HPDE6-E6E7 (cell line): ENCODE results near the gene TMEM19.
A peak's percentile ranks its signal among the peaks of the same experiment; 100 is the strongest.

Source experiments
- DNase-seq: peaks from one replicate; pipeline ENCODE4 v3.0.0; 2011; ENCODE audit warnings: missing footprints; ENCODE audit errors: extremely low spot score

TMEM19 gene

DNA sequence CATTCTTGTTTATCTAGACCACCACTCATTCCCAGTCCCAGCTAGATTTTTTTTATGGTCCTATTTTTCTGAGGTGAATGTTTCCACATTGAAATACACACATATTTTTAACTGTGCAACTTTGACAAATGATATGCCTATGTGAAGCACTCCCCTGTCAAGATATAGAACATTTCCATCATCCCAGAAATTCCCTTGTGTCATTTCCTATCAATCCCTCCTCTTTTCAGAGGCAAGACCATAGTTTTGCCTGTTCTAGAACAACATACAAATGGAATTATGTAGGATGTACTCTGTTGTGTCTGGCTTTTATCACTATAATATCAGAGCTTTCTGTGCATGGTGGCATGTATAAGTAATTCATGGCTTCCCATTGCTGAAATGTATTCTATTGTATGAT is 32.7 kb downstream of the TMEM19 start:
- no peak for DNase-seq

GRCh38 chr12:71719647-71720370 is 33.9 kb downstream of the TMEM19 start:
- DNase-seq = peak; percentile 62

- no peak for DNase-seq
Observed at GRCh38 chr12:71721783-71722505, 36.1 kb downstream of the TMEM19 start.

GRCh38 chr12:71725011-71725410 is 39.1 kb downstream of the TMEM19 start:
- DNase-seq = no peak

- no peak for DNase-seq
Observed at GRCh38 chr12:71726548-71726947, 40.7 kb downstream of the TMEM19 start.

DNA sequence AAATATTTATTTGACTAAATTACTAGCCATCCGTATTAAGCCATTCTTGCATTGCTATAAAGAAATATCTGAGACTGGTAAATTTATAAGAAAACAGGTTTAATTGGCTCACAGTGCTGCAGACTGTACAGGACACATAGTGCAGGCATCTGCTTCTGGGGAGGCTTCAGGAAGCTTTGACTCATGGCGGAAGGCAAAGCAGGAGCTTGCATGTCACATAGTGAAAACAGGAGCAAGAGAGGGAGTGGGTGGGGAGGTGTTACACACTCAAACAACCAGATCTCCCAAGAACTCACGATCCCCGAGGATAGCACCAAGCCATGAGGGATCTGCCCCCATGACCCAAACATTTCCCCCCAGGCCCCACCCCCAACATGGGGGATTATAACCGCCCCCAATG is 42.1 kb downstream of the TMEM19 start:
- no peak for DNase-seq

DNA sequence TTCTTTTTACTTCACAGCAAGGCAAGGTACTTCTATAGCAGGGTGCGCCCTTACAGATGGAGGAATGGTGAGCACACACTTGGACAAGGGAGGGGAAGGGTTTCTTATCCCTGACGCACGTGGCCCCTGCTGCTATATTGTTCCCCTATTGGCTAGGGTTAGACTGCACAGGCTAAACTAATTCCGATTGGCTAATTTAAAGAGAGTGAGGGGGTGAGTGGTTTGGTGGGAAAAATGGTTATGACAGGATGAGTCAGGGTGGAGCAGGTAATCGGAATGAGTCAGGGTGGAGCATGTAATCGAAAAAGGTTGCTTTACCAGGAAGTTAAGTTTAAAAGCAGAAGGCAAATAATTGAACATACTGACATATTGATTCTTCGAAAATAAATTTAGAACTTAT is 45.1 kb downstream of the TMEM19 start:
- DNase-seq = no peak

GRCh38 chr12:71731439-71732356 is 45.8 kb downstream of the TMEM19 start:
- DNase-seq = no peak

- DNase-seq = no peak
Observed at GRCh38 chr12:71732357-71732712, 46.5 kb downstream of the TMEM19 start.

GRCh38 chr12:71737197-71737596 is 51.3 kb downstream of the TMEM19 start:
- DNase-seq = no peak

- DNase-seq = no peak
Observed at GRCh38 chr12:71742998-71743397, 57.1 kb downstream of the TMEM19 start.

GRCh38 chr12:71744522-71745300 is 58.8 kb downstream of the TMEM19 start:
- DNase-seq = no peak

DNA sequence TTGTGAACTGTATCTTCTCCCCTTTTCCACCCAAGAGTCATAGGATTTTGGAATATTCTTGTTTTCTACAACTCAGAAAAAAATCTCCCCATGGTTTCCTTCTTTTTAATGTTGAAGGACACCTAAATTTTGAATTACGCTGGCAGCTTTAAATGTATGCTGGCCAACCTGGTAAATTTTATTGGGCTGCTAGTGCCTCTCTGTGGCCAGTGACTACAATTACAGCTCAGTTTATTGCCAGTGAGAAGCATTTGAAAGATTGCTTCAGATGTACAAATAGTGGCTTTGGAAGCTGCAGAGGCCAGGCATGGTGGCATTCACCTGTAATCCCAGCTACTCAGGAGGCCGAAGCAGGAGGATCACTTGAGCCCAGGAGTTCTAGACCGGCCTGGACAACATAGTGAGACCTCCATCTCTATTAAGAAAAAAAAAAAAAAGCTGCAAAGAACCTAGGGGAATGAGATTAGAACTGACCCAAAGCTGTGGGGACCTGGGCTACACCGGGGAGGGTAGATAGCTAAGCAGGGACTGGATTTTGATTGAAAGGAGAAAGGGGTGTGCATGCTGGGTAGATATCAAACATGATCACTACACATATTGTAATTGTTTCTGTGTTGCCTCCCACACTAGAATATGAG is 61.2 kb downstream of the TMEM19 start:
- DNase-seq = peak; percentile 27

DNA sequence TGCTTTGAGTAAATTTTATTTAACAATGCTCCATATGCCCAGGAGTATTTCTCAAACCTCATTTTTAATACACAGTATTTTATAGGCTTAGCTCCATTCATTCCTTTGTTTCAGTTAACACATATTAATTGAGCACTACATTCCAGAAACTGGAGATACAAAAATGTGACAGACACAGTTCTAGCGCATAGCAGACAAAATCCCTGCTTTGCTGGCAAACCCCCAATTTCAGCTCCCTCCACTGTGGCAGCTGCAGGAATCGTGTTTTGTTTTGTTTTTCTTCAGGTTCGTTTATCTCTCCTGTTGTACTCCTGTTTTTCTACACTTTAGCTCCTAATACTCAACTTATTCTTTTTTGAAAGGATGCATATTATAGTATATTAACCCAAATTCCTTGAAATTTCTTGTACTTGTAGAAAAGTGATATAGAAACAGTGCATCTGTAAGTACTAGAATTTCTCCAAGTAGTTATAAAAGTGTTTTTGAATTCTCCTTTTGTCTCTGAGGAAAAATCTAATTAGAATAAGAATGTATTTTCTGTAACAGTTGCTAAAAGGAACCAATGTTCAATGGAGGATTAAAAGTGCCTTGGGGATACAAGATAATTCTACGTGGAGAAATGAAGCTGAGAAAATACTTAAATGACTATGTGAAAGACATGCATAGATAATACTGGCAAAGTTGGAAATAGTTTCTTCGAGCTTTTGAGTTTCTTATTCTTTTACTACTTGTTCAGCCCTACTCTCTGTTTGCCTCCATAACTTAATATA is 62.4 kb downstream of the TMEM19 start:
- no peak for DNase-seq

- no peak for DNase-seq
Observed at GRCh38 chr12:71749666-71750065, 63.8 kb downstream of the TMEM19 start.

- no peak for DNase-seq
Observed at GRCh38 chr12:71752891-71753290, 67.0 kb downstream of the TMEM19 start.
